HG03025 (cell line): Measurements from ENCODE around the gene GDAP2.

Experiments used
- ATAC-seq: cut with Tn5 transposase; IDR thresholded peaks from one replicate; pipeline ENCODE4 v1.9.1; 2021; ENCODE audit warnings: mild to moderate bottlenecking, moderate library complexity; ENCODE audit not compliant: unreplicated experiment, low FRiP score

GDAP2 gene

DNA sequence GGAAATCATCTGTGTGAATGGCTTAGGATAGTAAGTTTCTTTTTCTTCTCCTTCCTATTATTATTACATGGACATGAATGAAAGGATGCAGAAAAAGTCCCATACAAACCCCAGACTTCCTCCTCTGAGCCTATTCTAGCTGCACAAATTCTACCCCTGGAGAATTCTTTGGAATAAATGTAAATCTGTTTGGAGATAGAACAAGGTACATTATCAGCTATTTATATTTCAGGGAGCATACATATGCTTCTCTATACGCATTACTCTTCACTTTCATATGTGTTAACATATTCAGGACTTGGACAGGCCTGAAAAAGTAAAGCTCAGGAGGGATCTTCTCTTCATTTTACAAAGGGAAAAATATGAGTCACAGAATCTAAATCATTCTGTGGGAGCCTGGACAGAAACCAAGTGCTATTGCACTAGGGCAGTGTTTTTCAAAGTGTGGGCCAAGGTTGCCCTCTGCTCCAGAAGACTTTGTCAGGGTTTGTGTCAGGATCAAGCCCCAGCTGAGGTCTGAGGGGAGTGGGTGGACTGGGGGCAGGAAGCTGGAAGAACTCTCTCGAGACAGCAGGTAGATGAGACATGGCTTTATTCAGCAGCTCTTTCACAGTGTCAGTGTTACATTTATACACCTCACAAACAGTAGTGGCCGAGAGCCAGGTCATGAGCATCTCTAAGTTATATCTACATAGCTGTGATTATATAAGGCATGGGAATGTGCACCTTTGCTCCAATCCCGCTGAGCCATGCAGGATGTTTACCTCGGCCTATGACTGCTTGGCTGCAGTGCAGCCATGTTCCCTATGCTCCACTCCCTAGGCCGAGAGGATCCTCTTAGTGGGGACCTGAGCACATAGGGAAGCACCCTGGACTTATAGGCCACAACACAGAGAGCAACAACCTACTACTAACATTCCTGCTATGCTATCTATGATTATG lies 114.3 kb downstream of the GDAP2 start:
- no peak for ATAC-seq
